GM21360 (cell line): ENCODE data around the gene ALCAM.

Experiments
- ATAC-seq: cut with Tn5 transposase; IDR thresholded peaks from one replicate; pipeline ENCODE4 v1.9.1; 2021; ENCODE audit warnings: mild to moderate bottlenecking, moderate library complexity; ENCODE audit not compliant: unreplicated experiment

Gene ALCAM

GRCh38 chr3:105355408-105356061 lies 11.2 kb upstream of the ALCAM start:
- no peak for ATAC-seq

DNA sequence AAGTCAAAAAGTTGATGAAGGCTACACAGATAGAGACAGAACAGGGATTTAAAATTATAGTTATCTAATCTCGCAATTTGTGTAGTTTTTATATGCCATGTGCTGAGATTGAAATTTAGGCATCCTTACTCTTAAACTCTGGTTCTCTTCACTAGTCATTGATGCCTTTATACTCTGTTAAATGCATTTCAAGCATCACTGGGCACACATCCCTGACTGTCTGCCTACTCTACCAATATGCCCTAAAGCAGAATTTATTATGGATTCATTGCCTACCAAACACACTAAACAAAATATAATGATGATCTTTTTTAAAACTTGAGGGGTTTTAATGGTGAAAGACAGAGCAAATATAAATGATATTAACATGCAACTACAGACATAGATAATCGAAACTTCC lies 10.3 kb upstream of the ALCAM start:
- ATAC-seq = no peak

DNA sequence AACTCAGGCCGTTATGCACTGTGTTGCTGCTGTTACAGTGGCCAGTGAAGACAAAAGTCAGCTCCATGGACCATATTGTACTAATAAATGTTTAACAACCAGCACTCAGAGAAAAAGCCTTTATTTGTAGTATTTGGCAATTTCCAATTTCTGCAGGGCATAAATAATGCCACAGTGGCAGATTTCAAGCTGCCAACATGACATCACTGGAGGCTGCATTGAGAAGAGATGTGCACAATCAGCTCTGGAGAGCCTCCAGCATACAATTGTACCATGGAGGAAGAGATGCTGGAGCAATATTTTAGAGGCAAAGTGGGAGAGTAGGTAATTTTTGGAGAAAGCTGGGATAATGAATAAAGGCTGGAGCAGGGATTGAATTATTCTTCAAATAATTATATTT lies 9.7 kb upstream of the ALCAM start:
- ATAC-seq = no peak

GRCh38 chr3:105359098-105359762 lies 7.5 kb upstream of the ALCAM start:
- ATAC-seq = no peak

- ATAC-seq = no peak
Observed at GRCh38 chr3:105360003-105360402, 6.7 kb upstream of the ALCAM start.

- no peak for ATAC-seq
Observed at GRCh38 chr3:105362021-105362665, 4.6 kb upstream of the ALCAM start.

GRCh38 chr3:105364128-105364527 lies 2.6 kb upstream of the ALCAM start:
- no peak for ATAC-seq

GRCh38 chr3:105365081-105365390 lies 1.7 kb upstream of the ALCAM start:
- no peak for ATAC-seq

- ATAC-seq = no peak
Observed at GRCh38 chr3:105365391-105366325, 1.1 kb upstream of the ALCAM start.

GRCh38 chr3:105367063-105367405 lies 325 bp downstream of the ALCAM start:
- no peak for ATAC-seq

DNA sequence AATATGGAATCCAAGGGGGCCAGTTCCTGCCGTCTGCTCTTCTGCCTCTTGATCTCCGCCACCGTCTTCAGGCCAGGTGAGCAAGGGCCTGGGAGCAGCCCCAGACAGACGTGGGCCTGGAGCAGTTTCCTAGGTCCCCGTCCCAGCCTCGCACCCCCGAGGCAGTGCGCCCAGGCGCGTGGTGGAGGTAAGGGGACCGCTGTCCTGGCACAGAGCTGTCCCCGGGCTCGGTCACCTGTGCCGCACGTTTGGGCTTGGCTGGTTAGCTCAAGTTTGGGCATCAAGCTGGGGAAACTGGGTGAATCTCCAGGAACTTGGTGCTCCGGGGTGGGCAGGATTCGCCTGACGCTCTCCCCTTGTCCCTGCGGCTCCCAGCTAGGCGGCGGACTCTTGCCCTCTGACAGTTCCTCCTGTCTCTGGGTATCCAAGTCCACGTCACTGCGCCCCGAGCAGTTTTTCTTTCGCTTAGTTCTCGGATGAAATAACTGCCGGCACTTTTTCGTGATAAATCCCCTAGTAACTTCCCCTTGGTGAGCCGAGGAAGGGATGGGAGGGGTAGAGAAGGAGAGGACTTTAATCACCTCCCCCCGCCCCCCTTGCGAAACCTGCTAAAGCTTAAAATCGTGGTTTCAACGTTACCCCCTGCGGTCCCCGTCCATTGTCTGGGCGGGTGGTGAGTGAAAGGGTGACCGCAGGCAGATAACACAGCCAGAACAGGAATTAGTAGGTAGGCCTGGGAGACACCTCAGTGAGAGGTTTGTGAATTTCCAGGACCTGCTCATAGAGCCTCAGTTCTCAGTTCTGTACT lies 901 bp downstream of the ALCAM start:
- peak; percentile 25 for ATAC-seq

DNA sequence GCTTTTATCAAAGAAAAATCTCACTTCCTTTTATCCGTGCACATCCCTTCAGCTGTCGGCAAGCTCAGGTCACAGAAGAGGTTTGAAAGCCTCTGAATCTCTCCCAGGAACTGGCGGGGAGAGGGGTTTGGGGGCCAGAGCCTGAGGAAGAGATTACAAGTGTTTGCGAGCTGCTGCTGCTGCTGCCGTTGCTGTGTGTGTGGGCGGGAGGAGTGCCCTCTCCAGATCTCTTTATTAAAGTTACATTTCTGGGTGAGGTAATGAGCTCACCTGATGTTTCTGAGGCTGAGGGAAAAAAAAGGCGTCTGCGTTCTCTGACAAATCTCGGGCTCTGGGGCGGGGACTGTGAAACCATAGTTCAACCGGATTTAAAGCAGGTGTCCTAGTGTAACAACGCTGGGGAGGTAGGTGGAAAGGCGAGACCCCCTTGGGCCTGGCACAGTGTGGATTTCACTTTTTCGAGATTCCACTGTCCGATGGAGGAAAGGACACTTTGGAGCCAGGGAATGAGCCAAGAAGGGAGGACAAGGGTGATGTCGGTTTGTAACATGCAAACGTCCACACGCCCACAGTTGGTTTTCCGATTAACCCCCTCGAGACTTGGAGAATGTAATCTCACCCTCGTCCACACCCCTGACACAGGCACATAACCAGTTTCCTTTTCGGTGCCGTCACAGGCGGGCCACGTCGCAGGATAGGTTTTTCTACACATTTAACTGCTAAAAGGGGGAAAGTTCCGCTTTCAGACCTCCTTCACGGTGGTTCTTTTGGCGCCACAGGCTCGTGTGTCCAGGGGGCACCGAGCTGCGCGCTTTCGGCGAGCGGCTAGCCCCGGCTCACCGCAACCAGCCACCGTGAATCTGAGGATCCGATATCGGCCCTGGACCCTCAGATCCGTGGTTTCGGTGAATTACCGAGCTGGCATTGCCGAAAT lies 2.1 kb downstream of the ALCAM start:
- peak; percentile 22 for ATAC-seq

GRCh38 chr3:105369500-105370371 lies 3.0 kb downstream of the ALCAM start:
- ATAC-seq = peak; percentile 11

GRCh38 chr3:105373383-105373782 lies 6.7 kb downstream of the ALCAM start:
- no peak for ATAC-seq

GRCh38 chr3:105375750-105376511 lies 9.2 kb downstream of the ALCAM start:
- no peak for ATAC-seq

GRCh38 chr3:105377716-105378115 lies 11.0 kb downstream of the ALCAM start:
- no peak for ATAC-seq

DNA sequence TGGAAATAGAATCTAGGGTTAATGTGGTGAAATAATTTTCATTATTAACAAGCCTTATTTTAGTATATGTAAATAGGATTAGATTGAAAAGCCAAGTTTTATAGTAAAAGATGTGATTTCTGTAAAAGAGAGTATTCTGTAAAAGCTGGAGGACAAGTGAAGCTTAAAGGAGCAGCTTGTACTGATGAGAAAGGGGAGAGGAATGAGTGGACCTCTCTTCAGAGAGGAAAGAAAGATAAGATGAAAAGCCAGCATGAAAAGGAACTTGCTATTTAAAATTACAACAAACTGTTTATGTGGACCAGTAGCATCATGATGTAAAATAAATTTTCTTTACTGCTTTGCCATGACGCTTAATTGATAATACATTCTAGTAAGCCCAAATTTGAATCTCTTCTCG lies 18.5 kb downstream of the ALCAM start:
- ATAC-seq = no peak
